ENCODE data around the gene NFE2L3. TPM values are rescaled to one million over a fixed set of nuclear protein-coding genes. Genes with fewer than 3 reads are reported as not detected.

The NFE2L3 gene
- total and polyA plus RNA-seq, 2 of the 8 experiments (the other 6 are each of a cell fraction or from before 2014, with no cell fraction given), result 64.9 to 76.5 TPM

GRCh38 chr7:26227987-26228386 is 76.0 kb downstream of the NFE2L3 start:
- no peak overlapping the region for H2AFZ ChIP-seq (ENCODE audit: low read length)
- H3K36me3 ChIP-seq (ENCODE audit: control insufficient read depth in 2 of 4, insufficient read depth in 4 of 4, low read length in 3 of 4), result no peaks in the 10 kb centered on the region
- FAIRE-seq, result no peak
- no peak overlapping the region for H2BK12ac ChIP-seq (ENCODE audit: low read depth, low read length)
- H4K20me1 ChIP-seq (replicated peaks in 1 of 2; ENCODE audit: control insufficient read depth in 1 of 2, insufficient read depth in 2 of 2, low read length in 2 of 2), result no peaks in the 10 kb centered on the region
- H3K9ac ChIP-seq (replicated peaks in 1 of 4; ENCODE audit: extremely low read depth in 1 of 4, low read depth in 3 of 4, low read length in 3 of 4), result no peak overlapping the region
- H3K4me3 ChIP-seq (ENCODE audit: extremely low read depth in 1 of 4, insufficient read depth in 2 of 4, low read depth in 3 of 4, low read length in 4 of 4), result no peak overlapping the region
- no peaks in the 10 kb centered on the region for H3K4me1 ChIP-seq (replicated peaks in 1 of 4; ENCODE audit: control insufficient read depth in 3 of 4, insufficient read depth in 4 of 4, low read length in 3 of 4)
- H3K4me2 ChIP-seq (ENCODE audit: insufficient read depth in 1 of 2, low read depth in 2 of 2, low read length in 2 of 2), result no peak overlapping the region
- no peak overlapping the region for H3K18ac ChIP-seq (ENCODE audit: extremely low read depth, low read length)
- H3K79me2 ChIP-seq (ENCODE audit: control insufficient read depth in 1 of 2, insufficient read depth in 2 of 2, low read length in 2 of 2), result no peaks in the 10 kb centered on the region
- H2BK15ac ChIP-seq (ENCODE audit: low read length), result no peak overlapping the region
- H3K23me2 ChIP-seq (ENCODE audit: low read depth, low read length), result no peaks in the 10 kb centered on the region
- ChIA-PET POLR2A (ENCODE audit: partially characterized antibody) (interaction anchor here (0.8 to 2.7 kb wide), 5 partner anchors 10 to 35 kb away, joined by 3 to 14 read pairs (median 5); partner anchors contain the start of genes CBX3 and HNRNPA2B1), CTCF (ENCODE audit: partially characterized antibody) (interaction anchor here (0.7 to 1.1 kb wide), 2 partner anchors 142 to 334 kb away, joined by 3 to 4 read pairs; no protein-coding TSS in a partner anchor)
- H3K9me3 ChIP-seq (ENCODE audit: insufficient read depth in 2 of 2, low read depth in 1 of 2, low read length in 1 of 2), result peaks cover 0 to 6% of the 10 kb centered on the region in 2 experiments; a peak in 1 of 4 replicates
- H4K8ac ChIP-seq (ENCODE audit: extremely low read depth, insufficient read depth, low read length), result no peak overlapping the region
- DNase-seq (ENCODE audit: low read depth in 1 of 2, low spot score in 2 of 2), result no peak
- no peak overlapping the region for H3K56ac ChIP-seq (replicated peaks; ENCODE audit: insufficient read length, low read depth, low read length)
- no peaks in the 10 kb centered on the region for H3K27me3 ChIP-seq (replicated peaks in 1 of 4; ENCODE audit: control insufficient read depth in 3 of 4, extremely low read depth in 1 of 4, insufficient read depth in 3 of 4, low read length in 3 of 4)
- no peak overlapping the region for H3K27ac ChIP-seq (ENCODE audit: low read depth, low read length)
- no peaks in the 10 kb centered on the region for H3K79me1 ChIP-seq (ENCODE audit: low read depth, low read length)
- H4K5ac ChIP-seq (ENCODE audit: insufficient read length, low read depth, low read length), result no peak overlapping the region
- no peak overlapping the region for H3K14ac ChIP-seq (ENCODE audit: insufficient read length)
- no peak overlapping the region for H2AK5ac ChIP-seq (ENCODE audit: low read depth, low read length)
- no peak overlapping the region for H2BK120ac ChIP-seq (replicated peaks; ENCODE audit: low read depth, low read length)
- H4K91ac ChIP-seq (replicated peaks; ENCODE audit: insufficient read length, low read length), result no peak overlapping the region
- no peak overlapping the region for H2BK20ac ChIP-seq (ENCODE audit: low read length)
- WGBS, 2 experiments (ENCODE audit: extremely low coverage in 1 of 2, insufficient coverage in 1 of 2, insufficient read length in 1 of 2, insufficient replicate concordance in 2 of 2, low coverage in 1 of 2, low lambda C conversion rate in 2 of 2, missing lambda C conversion rate in 1 of 2), result 100% methylated on average over 2 of the region's 2 CpGs; no CpG with 5 or more reads in 1 of the 2 experiments
- TF ChIP-seq CHD1 (IDR thresholded peaks at IDR 0.05; ENCODE audit: low read depth, low read length) (no peak), ATF3 (IDR thresholded peaks at IDR 0.05; ENCODE audit: insufficient read depth, low read depth, low read length) (no peak), RBBP5 (IDR thresholded peaks at IDR 0.05; ENCODE audit: borderline replicate concordance, low read depth, low read length) (no peak)
- no peak overlapping the region for H3K23ac ChIP-seq (ENCODE audit: insufficient read length)
- no peak overlapping the region for H3K4ac ChIP-seq (replicated peaks; ENCODE audit: insufficient read length, low read depth, low read length)
- H2BK5ac ChIP-seq (ENCODE audit: low read depth, low read length), result no peak overlapping the region
